ENCODE measurements around the gene GARIN3.

The GARIN3 gene

DNA sequence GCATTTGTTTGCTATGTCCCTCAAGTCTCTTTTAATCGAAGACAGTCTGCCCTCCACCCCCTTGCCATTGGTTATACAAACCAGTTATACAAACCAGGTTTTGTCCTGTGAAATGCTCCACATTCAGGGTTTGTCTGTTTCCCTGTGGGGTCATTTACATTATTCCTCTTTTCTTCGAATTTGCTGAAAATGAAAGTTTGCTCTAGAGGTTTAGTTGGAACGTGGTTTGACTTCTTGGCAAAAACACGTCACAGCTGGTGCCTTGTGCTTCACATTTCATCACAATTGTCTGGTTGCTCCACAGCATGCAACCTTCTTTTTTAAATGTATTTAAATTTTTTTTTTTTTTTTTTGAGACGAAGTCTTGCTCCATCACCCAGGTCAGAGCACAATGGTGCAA is 53.1 kb downstream of the GARIN3 start:
- no peak overlapping the region for H3K9ac ChIP-seq (ENCODE audit: low read length)
- no peaks in the 10 kb centered on the region for H3K4me1 ChIP-seq (ENCODE audit: insufficient read depth, low read length, severe bottlenecking)
- no peak overlapping the region for H3K4me2 ChIP-seq (ENCODE audit: low read length)
- H3K79me2 ChIP-seq (ENCODE audit: insufficient read depth, low read length): no peaks in the 10 kb centered on the region
- no peaks in the 10 kb centered on the region for H4K20me1 ChIP-seq (ENCODE audit: insufficient read depth, low read length)
- H2AFZ ChIP-seq (ENCODE audit: low read length): no peak overlapping the region
- no peaks in the 10 kb centered on the region for H3K36me3 ChIP-seq (ENCODE audit: insufficient read depth, low read length)
- no peaks in the 10 kb centered on the region for H3F3A ChIP-seq (ENCODE audit: insufficient read depth, low read length)
- no peaks in the 10 kb centered on the region for H3K27me3 ChIP-seq (ENCODE audit: insufficient read depth, low read length)
- no peaks in the 10 kb centered on the region for H3K9me3 ChIP-seq (ENCODE audit: low read length)
- TF ChIP-seq CTCF (IDR thresholded peaks at IDR 0.05; ENCODE audit: low read length): no peak
- TF ChIP-seq EZH2 (IDR thresholded peaks at IDR 0.05; ENCODE audit: borderline replicate concordance, low read length): no peak
- H3K4me3 ChIP-seq (ENCODE audit: low read depth, low read length, poor library complexity, severe bottlenecking): no peak overlapping the region
- no peaks in the 10 kb centered on the region for H3K9me2 ChIP-seq (ENCODE audit: low read depth, low read length)
- H3K27ac ChIP-seq (ENCODE audit: low read depth, low read length, poor library complexity, severe bottlenecking): no peak overlapping the region
